Ovary (tissue), 3 donors: Measurements from ENCODE around the gene NPAS3.

Source experiments
- CTCF ChIP-seq, 3 donors: fragments of 450-650 bp in 2 of 3; fragments of 200-600 bp in 1 of 3; IDR thresholded peaks; one replicate each; pipeline versions ENCODE4 v1.5.1 to v1.8.0; 2016 to 2022; ENCODE audit warnings: antibody characterized with exemption in 3 of 3, mild to moderate bottlenecking in 1 of 3
- POLR2A ChIP-seq: fragments of 450-650 bp; IDR thresholded peaks from one replicate; pipeline ENCODE4 v1.6.1; 2017; ENCODE audit warnings: antibody characterized with exemption, mild to moderate bottlenecking, moderate library complexity
- donor health status: DM: no; HTN: no; CAD: no.

GRCh38 chr14:33029511-33029910 lies 90.8 kb downstream of the NPAS3 start:
- TF ChIP-seq CTCF (IDR thresholded peaks at IDR 0.05) (no peak), POLR2A (no peak)
